Measurements from ENCODE around the gene CMPK1. TPM values are rescaled to one million over a fixed set of nuclear protein-coding genes. Genes with fewer than 3 reads are reported as not detected.

The CMPK1 gene
- polyA plus RNA-seq, 1 donor from 2014 or later: 117 TPM

DNA sequence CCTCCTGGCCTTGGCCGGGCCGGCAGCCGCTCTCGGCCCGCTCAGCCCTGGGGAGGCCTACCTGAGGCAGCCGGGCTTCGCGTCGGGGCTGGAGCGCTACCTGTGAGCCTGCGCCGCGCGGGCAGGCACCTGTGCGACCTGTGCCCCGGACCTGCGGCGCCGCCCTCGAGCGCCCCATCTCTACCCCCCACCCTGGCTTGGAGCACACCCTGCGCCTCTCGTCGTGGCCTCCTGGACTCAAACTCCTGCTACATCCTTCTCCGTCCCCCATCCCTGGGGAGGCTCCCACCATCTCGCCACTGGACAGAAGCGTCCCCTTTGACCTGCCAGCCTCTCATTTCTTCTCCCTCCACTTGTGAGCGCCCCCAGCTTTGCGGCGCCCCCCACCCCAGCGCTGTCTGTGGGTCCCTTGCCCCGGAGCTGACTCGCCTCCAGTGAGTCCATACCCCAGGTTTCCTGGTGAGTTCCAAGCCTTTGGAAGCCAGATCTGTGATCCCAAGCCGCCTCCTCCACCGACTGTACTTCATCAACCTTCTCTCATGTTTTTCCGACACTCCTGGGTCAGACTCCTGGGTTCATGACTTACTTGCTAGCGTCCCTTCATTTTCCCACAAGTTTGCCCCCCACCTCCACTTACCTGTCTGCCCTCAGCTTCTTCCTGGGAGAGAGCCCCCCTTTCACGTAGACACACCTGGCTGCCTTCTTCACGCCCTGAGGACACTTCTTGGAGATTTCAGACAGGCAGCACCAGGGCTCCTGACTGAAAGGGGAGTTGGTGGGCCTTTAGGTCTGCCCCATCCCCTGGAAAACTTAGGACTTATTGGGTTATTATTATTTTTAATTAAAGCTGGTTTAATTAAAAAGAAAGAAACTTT, 83.8 kb downstream of the CMPK1 start:
- TF ChIP-seq MXI1 (conservative IDR thresholded peaks at IDR 0.05; ENCODE audit: poor library complexity, severe bottlenecking) (no peak), EP300 (conservative IDR thresholded peaks at IDR 0.05; ENCODE audit: poor library complexity, severe bottlenecking) (no peak), RAD21 (conservative IDR thresholded peaks at IDR 0.05) (no peak), TAF1 (IDR thresholded peaks at IDR 0.05; ENCODE audit: low read depth) (no peak), EZH2 (IDR thresholded peaks at IDR 0.05; ENCODE audit: borderline replicate concordance, insufficient read depth, low read length, poor library complexity, severe bottlenecking) (no peak)
- TF ChIP-seq, protein P1, sequence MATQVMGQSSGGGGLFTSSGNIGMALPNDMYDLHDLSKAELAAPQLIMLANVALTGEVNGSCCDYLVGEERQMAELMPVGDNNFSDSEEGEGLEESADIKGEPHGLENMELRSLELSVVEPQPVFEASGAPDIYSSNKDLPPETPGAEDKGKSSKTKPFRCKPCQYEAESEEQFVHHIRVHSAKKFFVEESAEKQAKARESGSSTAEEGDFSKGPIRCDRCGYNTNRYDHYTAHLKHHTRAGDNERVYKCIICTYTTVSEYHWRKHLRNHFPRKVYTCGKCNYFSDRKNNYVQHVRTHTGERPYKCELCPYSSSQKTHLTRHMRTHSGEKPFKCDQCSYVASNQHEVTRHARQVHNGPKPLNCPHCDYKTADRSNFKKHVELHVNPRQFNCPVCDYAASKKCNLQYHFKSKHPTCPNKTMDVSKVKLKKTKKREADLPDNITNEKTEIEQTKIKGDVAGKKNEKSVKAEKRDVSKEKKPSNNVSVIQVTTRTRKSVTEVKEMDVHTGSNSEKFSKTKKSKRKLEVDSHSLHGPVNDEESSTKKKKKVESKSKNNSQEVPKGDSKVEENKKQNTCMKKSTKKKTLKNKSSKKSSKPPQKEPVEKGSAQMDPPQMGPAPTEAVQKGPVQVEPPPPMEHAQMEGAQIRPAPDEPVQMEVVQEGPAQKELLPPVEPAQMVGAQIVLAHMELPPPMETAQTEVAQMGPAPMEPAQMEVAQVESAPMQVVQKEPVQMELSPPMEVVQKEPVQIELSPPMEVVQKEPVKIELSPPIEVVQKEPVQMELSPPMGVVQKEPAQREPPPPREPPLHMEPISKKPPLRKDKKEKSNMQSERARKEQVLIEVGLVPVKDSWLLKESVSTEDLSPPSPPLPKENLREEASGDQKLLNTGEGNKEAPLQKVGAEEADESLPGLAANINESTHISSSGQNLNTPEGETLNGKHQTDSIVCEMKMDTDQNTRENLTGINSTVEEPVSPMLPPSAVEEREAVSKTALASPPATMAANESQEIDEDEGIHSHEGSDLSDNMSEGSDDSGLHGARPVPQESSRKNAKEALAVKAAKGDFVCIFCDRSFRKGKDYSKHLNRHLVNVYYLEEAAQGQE (IDR thresholded peaks at IDR 0.05; ENCODE audit: borderline replicate concordance): no peak
- Histone ChIP-seq H3K9me3 (ENCODE audit: low read length) (no peaks in the 10 kb centered on the region), H3K9me2 (ENCODE audit: insufficient read depth, low read length) (no peaks in the 10 kb centered on the region), H2AFZ (ENCODE audit: low read depth, low read length) (no peak overlapping the region), H4K20me1 (ENCODE audit: insufficient read depth) (no peaks in the 10 kb centered on the region), H3K27me3 (ENCODE audit: insufficient read depth, low read depth, low read length) (peaks cover 75% of the 10 kb centered on the region), H3K79me2 (replicated peaks; ENCODE audit: insufficient read depth, low read length) (no peaks in the 10 kb centered on the region), H3K4me3 (ENCODE audit: low read length) (no peak overlapping the region), H3K4me2 (ENCODE audit: low read length) (no peak overlapping the region), H3K9ac (ENCODE audit: low read length) (no peak overlapping the region), H3K36me3 (ENCODE audit: insufficient read depth, low read length) (no peaks in the 10 kb centered on the region), H3K27ac (ENCODE audit: low read length) (no peak overlapping the region), H3F3A (ENCODE audit: insufficient read depth, low read length, poor library complexity, severe bottlenecking) (no peaks in the 10 kb centered on the region)

- Histone ChIP-seq H3K9me3 (ENCODE audit: low read length) (no peaks in the 10 kb centered on the region), H3K27me3 (ENCODE audit: insufficient read depth, low read depth, low read length) (peaks cover 81% of the 10 kb centered on the region)
Observed at GRCh38 chr1:47418122-47418521, 84.5 kb downstream of the CMPK1 start.

More at GRCh38 chr1:47418122-47418521, 84.5 kb downstream of the CMPK1 start:
- no peak overlapping the region for H2AFZ ChIP-seq (ENCODE audit: low read depth, low read length)
- H3K4me3 ChIP-seq (ENCODE audit: low read length): no peak overlapping the region
- no peaks in the 10 kb centered on the region for H3K9me2 ChIP-seq (ENCODE audit: insufficient read depth, low read length)
- H3K4me2 ChIP-seq (ENCODE audit: low read length): no peak overlapping the region
- H3K36me3 ChIP-seq (ENCODE audit: insufficient read depth, low read length): no peaks in the 10 kb centered on the region
- TF ChIP-seq EZH2 (IDR thresholded peaks at IDR 0.05; ENCODE audit: borderline replicate concordance, insufficient read depth, low read length, poor library complexity, severe bottlenecking) (no peak), SMC3 (conservative IDR thresholded peaks at IDR 0.05; ENCODE audit: poor library complexity) (no peak), RAD21 (conservative IDR thresholded peaks at IDR 0.05) (no peak), CTCF (IDR thresholded peaks at IDR 0.05; ENCODE audit: poor library complexity, severe bottlenecking) (no peak), EP300 (conservative IDR thresholded peaks at IDR 0.05; ENCODE audit: poor library complexity, severe bottlenecking) (no peak), MXI1 (conservative IDR thresholded peaks at IDR 0.05; ENCODE audit: poor library complexity, severe bottlenecking) (no peak), POLR2AphosphoS5 (IDR thresholded peaks at IDR 0.05) (no peak), TAF1 (IDR thresholded peaks at IDR 0.05; ENCODE audit: low read depth) (no peak)
- TF ChIP-seq, protein P1 (IDR thresholded peaks at IDR 0.05; ENCODE audit: borderline replicate concordance): no peak
- H3K79me2 ChIP-seq (replicated peaks; ENCODE audit: insufficient read depth, low read length): no peaks in the 10 kb centered on the region
- H3K27ac ChIP-seq (ENCODE audit: low read length): no peak overlapping the region
- no peak overlapping the region for H3K9ac ChIP-seq (ENCODE audit: low read length)
- H4K20me1 ChIP-seq (ENCODE audit: insufficient read depth): no peaks in the 10 kb centered on the region
- no peaks in the 10 kb centered on the region for H3F3A ChIP-seq (ENCODE audit: insufficient read depth, low read length, poor library complexity, severe bottlenecking)
